Keratinocyte (primary cell): ENCODE data around the gene FASLG. TPM values are rescaled to one million over a fixed set of nuclear protein-coding genes. Genes with fewer than 3 reads are reported as not detected.

Experiments
- DNase-seq: peaks from one replicate; pipeline ENCODE4 v3.0.0-alpha.2; 2011; ENCODE audit warnings: low read depth, missing footprints, low spot score
- FAIRE-seq: peaks from 2 replicates; lab custom pipeline; 2011; peaks lifted over from hg19 to GRCh38; lab: Jason Lieb, UNC
- H2AFZ ChIP-seq: 2 replicates; pipeline ENCODE4 v1.6.0; 2012; ENCODE audit warnings: low read length, control low read depth, inconsistent platforms; ENCODE audit not compliant: control insufficient read depth
- H3K27ac ChIP-seq: 2 replicates; pipeline ENCODE4 v1.5.1; 2011; ENCODE audit warnings: low read length; ENCODE audit not compliant: control insufficient read depth, insufficient read depth
- H3K27me3 ChIP-seq: 3 replicates; pipeline ENCODE4 v1.6.0; 2011; ENCODE audit warnings: low read length; ENCODE audit not compliant: control insufficient read depth, insufficient read depth; ENCODE audit errors: extremely low read depth
- H3K36me3 ChIP-seq, 2 experiments: 2 replicates in 1 of 2; 3 replicates in 1 of 2; pipeline ENCODE4 v1.5.1; 2011; ENCODE audit warnings: low read length in 2 of 2, mild to moderate bottlenecking in 1 of 2; ENCODE audit not compliant: control insufficient read depth in 2 of 2, insufficient read depth in 2 of 2; ENCODE audit errors: extremely low read depth in 1 of 2
- H3K4me1 ChIP-seq: 3 replicates; pipeline ENCODE4 v1.5.1; 2011; ENCODE audit warnings: low read length; ENCODE audit not compliant: control insufficient read depth, insufficient read depth; ENCODE audit errors: extremely low read depth
- H3K4me2 ChIP-seq: 3 replicates; pipeline ENCODE4 v1.6.0; 2011; ENCODE audit warnings: low read depth, low read length; ENCODE audit not compliant: control insufficient read depth, insufficient read depth; ENCODE audit errors: extremely low read depth
- H3K4me3 ChIP-seq, 3 experiments: fragments of 200-600 bp in 1 of 3; sonication (generic) in 1 of 3; 2 replicates in 2 of 3; 3 replicates in 1 of 3; pipeline ENCODE4 v1.5.1; 2011 to 2016; ENCODE audit warnings: low read length in 3 of 3, mild to moderate bottlenecking in 3 of 3, control low read depth in 2 of 3, inconsistent platforms in 1 of 3, low read depth in 1 of 3, mixed read lengths in 1 of 3, mixed run types in 1 of 3, moderate library complexity in 1 of 3; ENCODE audit not compliant: control insufficient read depth in 2 of 3, insufficient read depth in 2 of 3; ENCODE audit errors: extremely low read depth in 1 of 3
- H3K79me2 ChIP-seq: 2 replicates; pipeline ENCODE4 v1.6.0; 2012; ENCODE audit warnings: low read length; ENCODE audit not compliant: control insufficient read depth, insufficient read depth
- H3K9ac ChIP-seq: 3 replicates; pipeline ENCODE4 v1.6.0; 2011; ENCODE audit warnings: low read length; ENCODE audit not compliant: control insufficient read depth, insufficient read depth; ENCODE audit errors: extremely low read depth
- H3K9me1 ChIP-seq: 3 replicates; pipeline ENCODE4 v1.6.0; 2011; ENCODE audit warnings: low read length; ENCODE audit not compliant: control insufficient read depth, insufficient read depth; ENCODE audit errors: extremely low read depth
- H3K9me3 ChIP-seq: 2 replicates; pipeline ENCODE4 v1.5.1; 2012; ENCODE audit warnings: low read depth, low read length; ENCODE audit not compliant: control insufficient read depth
- H4K20me1 ChIP-seq: 3 replicates; pipeline ENCODE4 v1.6.0; 2011; ENCODE audit warnings: low read length; ENCODE audit not compliant: control insufficient read depth, insufficient read depth; ENCODE audit errors: extremely low read depth
- EZH2 ChIP-seq: IDR thresholded peaks from one replicate; pipeline ENCODE4 v1.6.1; 2012; ENCODE audit warnings: inconsistent platforms, mild to moderate bottlenecking, low read length, moderate library complexity
- dilution Hi-C: fragments of 300-500 bp; cut with MboI; formaldehyde crosslinking; loops from one replicate; pipeline ENCODE4 v1.7.0; 2020; ENCODE audit warnings: low sequenced_read_pairs; ENCODE audit not compliant: extremely low pct_ligation_motif_present
- polyA plus RNA-seq, 5 experiments: library from polyadenylated mRNA; depleted of rRNA in 3 of 5; stranded (reverse) in 3 of 5; stranded (forward) in 1 of 5; unstranded in 1 of 5; fragments of >200 nt; gene quantifications; 1 replicate in 1 of 5; 2 replicates in 3 of 5; 3 replicates in 1 of 5; pipeline versions ENCODE4 v1.2.1 to v1.2.3, GENCODE V29; 2011 to 2012; ENCODE audit warnings: missing spikeins in 2 of 5, low read depth in 1 of 5, low replicate concordance in 1 of 5
- TF ChIP-seq, protein P1 (sequence below), 3 experiments: IDR thresholded peaks in 1 of 3; conservative IDR thresholded peaks in 1 of 3; optimal IDR thresholded peaks in 1 of 3; 2 replicates in 2 of 3; 3 replicates in 1 of 3; pipeline versions ENCODE3 to v1.5.1; 2011; ENCODE audit warnings: low read length in 3 of 3, mild to moderate bottlenecking in 3 of 3, moderate library complexity in 2 of 3, control low read depth in 1 of 3, inconsistent platforms in 1 of 3; ENCODE audit not compliant: insufficient read depth in 2 of 3; ENCODE audit errors: extremely low read depth in 1 of 3

FASLG gene
- polyA plus RNA-seq, 1 donor (not counting 4 experiments of a cell fraction or from before 2014, with no cell fraction given) = 0.04 TPM

DNA sequence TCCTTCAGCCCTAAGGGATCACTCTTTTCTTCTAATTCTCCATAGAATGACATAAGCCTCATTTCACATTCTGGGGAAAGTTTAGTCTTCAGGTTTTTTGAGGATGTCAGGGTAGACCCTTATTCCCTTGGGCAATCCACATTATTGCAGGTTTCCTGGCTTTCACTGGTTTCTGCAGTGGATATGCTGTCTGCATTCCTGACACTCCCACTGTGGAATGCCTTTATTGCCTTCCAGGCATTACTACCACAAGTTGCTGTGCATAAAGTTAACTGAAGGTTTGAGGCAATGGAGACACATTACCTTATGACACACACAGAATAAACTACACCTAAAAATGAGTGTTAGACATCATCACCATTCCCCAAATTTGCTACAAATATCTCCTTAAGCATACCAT, 12.7 kb downstream of the FASLG start:
- Histone ChIP-seq H3K36me3 (no peaks in the 10 kb centered on the region), H3K4me3 (no peak overlapping the region), H3K4me1 (peaks cover 19% of the 10 kb centered on the region), H3K4me2 (peak overlapping the region; percentile 0), H3K9ac (no peak overlapping the region), H2AFZ (no peak overlapping the region), H3K27ac (no peak overlapping the region), H3K27me3 (no peaks in the 10 kb centered on the region), H4K20me1 (no peaks in the 10 kb centered on the region), H3K79me2 (no peaks in the 10 kb centered on the region), H3K9me3 (no peaks in the 10 kb centered on the region), H3K9me1 (no peaks in the 10 kb centered on the region)
- FAIRE-seq = peak; percentile 59
- dilution Hi-C loops = no loop called here
- no peak for DNase-seq
- TF ChIP-seq, protein P1, sequence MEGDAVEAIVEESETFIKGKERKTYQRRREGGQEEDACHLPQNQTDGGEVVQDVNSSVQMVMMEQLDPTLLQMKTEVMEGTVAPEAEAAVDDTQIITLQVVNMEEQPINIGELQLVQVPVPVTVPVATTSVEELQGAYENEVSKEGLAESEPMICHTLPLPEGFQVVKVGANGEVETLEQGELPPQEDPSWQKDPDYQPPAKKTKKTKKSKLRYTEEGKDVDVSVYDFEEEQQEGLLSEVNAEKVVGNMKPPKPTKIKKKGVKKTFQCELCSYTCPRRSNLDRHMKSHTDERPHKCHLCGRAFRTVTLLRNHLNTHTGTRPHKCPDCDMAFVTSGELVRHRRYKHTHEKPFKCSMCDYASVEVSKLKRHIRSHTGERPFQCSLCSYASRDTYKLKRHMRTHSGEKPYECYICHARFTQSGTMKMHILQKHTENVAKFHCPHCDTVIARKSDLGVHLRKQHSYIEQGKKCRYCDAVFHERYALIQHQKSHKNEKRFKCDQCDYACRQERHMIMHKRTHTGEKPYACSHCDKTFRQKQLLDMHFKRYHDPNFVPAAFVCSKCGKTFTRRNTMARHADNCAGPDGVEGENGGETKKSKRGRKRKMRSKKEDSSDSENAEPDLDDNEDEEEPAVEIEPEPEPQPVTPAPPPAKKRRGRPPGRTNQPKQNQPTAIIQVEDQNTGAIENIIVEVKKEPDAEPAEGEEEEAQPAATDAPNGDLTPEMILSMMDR (optimal IDR thresholded peaks at IDR 0.05 in 1 of 3, IDR thresholded peaks at IDR 0.05 in 1 of 3, conservative IDR thresholded peaks at IDR 0.05 in 1 of 3; ENCODE audit: extremely low read depth in 1 of 3, insufficient read depth in 2 of 3, low read length in 3 of 3) = no peak
- TF ChIP-seq EZH2 = no peak

DNA sequence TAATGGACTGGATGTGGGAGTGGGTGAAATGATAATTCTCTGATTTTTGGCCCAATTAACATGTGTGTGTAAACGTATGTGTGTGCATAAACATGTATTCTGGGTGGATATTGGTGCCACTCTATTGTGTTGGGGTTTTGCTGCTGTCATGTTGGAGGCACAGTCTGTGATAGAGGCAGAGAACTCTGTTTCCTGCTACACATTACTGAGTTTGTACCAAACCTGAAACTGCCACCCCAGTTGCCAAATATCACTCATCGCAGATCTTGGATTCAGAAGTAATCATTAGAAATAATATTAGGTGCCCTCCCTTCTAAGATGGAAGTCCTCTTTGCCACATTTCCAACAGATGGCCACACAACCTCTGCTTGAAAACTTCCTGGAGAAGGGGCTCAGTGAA, 13.8 kb downstream of the FASLG start:
- DNase-seq (no peak), FAIRE-seq (peak; percentile 34)
- H2AFZ ChIP-seq = no peak overlapping the region
- H3K79me2 ChIP-seq = no peaks in the 10 kb centered on the region
- no peaks in the 10 kb centered on the region for H3K9me3 ChIP-seq
- H3K36me3 ChIP-seq = no peaks in the 10 kb centered on the region
- TF ChIP-seq EZH2 = no peak
- TF ChIP-seq, protein P1 (optimal IDR thresholded peaks at IDR 0.05 in 1 of 3, IDR thresholded peaks at IDR 0.05 in 1 of 3, conservative IDR thresholded peaks at IDR 0.05 in 1 of 3; ENCODE audit: extremely low read depth in 1 of 3, insufficient read depth in 2 of 3, low read length in 3 of 3) = no peak
- no peak overlapping the region for H3K9ac ChIP-seq
- H3K4me2 ChIP-seq = no peak overlapping the region
- no peak overlapping the region for H3K27ac ChIP-seq
- no peaks in the 10 kb centered on the region for H3K9me1 ChIP-seq
- H3K27me3 ChIP-seq = no peaks in the 10 kb centered on the region
- no peaks in the 10 kb centered on the region for H4K20me1 ChIP-seq
- dilution Hi-C loops = no loop called here
- no peak overlapping the region for H3K4me3 ChIP-seq
- H3K4me1 ChIP-seq = peaks cover 19% of the 10 kb centered on the region
